GM12878 (cell line): ENCODE data around the gene TRPM5. TPM values are rescaled to one million over a fixed set of nuclear protein-coding genes. Genes with fewer than 3 reads are reported as not detected.

ENCODE experiments used
- CBFB ChIP-seq: IDR thresholded peaks from 2 replicates; pipeline ENCODE4 v1.6.1; 2016; ENCODE audit warnings: antibody characterized with exemption, low read depth
- CHD2 ChIP-seq: IDR thresholded peaks from 2 replicates; pipeline ENCODE4 v1.6.1; 2011; ENCODE audit warnings: low read depth, low read length, improper control_type of control experiment, borderline replicate concordance
- FOS ChIP-seq: IDR thresholded peaks from 3 replicates; pipeline ENCODE4 v1.6.1; 2011; ENCODE audit warnings: borderline replicate concordance; ENCODE audit not compliant: insufficient read length; ENCODE audit errors: extremely low read depth
- GATAD2B ChIP-seq: fragments of 450-650 bp; conservative IDR thresholded peaks from 2 replicates; pipeline ENCODE4 v1.6.1; 2017; ENCODE audit warnings: low read depth, mild to moderate bottlenecking, moderate library complexity
- IKZF2 ChIP-seq, 2 experiments: fragments of 450-650 bp; IDR thresholded peaks; 2 replicates each; pipeline ENCODE4 v1.6.1; 2017; ENCODE audit warnings: mild to moderate bottlenecking in 2 of 2, moderate library complexity in 2 of 2
- KLF5 ChIP-seq: fragments of 450-650 bp; IDR thresholded peaks from 2 replicates; pipeline ENCODE4 v1.6.1; 2014; ENCODE audit warnings: mild to moderate bottlenecking; ENCODE audit not compliant: partially characterized antibody
- MXI1 ChIP-seq: fragments of 150-350 bp; IDR thresholded peaks from 2 replicates; pipeline ENCODE4 v1.6.1; 2011; ENCODE audit warnings: low read depth, mild to moderate bottlenecking, inconsistent platforms, low read length, improper control_type of control experiment
- NRF1 ChIP-seq: conservative IDR thresholded peaks from 2 replicates; pipeline ENCODE4 v1.6.1; 2011; ENCODE audit warnings: mild to moderate bottlenecking, low read depth, low read length, improper control_type of control experiment
- PKNOX1 ChIP-seq: fragments of 450-650 bp; IDR thresholded peaks from 2 replicates; pipeline ENCODE4 v1.6.1; 2016; ENCODE audit warnings: mild to moderate bottlenecking
- POLR2AphosphoS5 ChIP-seq: IDR thresholded peaks from 2 replicates; pipeline ENCODE4 v1.6.1; 2011; ENCODE audit warnings: mild to moderate bottlenecking, low read length, inconsistent platforms
- POU2F2 ChIP-seq: IDR thresholded peaks from 3 replicates; pipeline ENCODE4 v1.6.1; 2011; ENCODE audit warnings: low read depth, mild to moderate bottlenecking, low read length, borderline replicate concordance
- RFX5 ChIP-seq: IDR thresholded peaks from 2 replicates; pipeline ENCODE4 v1.6.1; 2011; ENCODE audit warnings: low read depth, low read length, improper control_type of control experiment
- SKIL ChIP-seq: fragments of 450-650 bp; IDR thresholded peaks from 2 replicates; pipeline ENCODE4 v1.6.1; 2017; ENCODE audit warnings: mild to moderate bottlenecking, low read depth, inconsistent platforms; ENCODE audit not compliant: poor library complexity, severe bottlenecking
- SPI1 ChIP-seq: IDR thresholded peaks from 2 replicates; pipeline ENCODE4 v1.6.1; 2011; ENCODE audit warnings: low read depth, mild to moderate bottlenecking, low read length, moderate library complexity, borderline replicate concordance; ENCODE audit not compliant: insufficient read depth
- polyA plus RNA-seq, 11 experiments: library from polyadenylated mRNA; depleted of rRNA in 4 of 11; unstranded in 6 of 11; stranded (reverse) in 5 of 11; fragments of >200 nt; fragmentation: Nextera tagmentation in 4 of 11; fragmentation: Illumina TruSeq in 1 of 11; extraction: Ambion mirVana in 4 of 11; extraction: Trizol in 1 of 11; gene quantifications; 1 replicate in 1 of 11; 2 replicates in 10 of 11; pipeline versions ENCODE4 v1.2.1 to v1.2.3, GENCODE V29; 2011 to 2016; ENCODE audit warnings: inconsistent platforms in 2 of 11, missing spikeins in 2 of 11, low read depth in 1 of 11
- total RNA-seq, 4 experiments: library from RNA; depleted of rRNA in 3 of 4; stranded (reverse); fragments of >200 nt in 3 of 4; fragmentation: Illumina TruSeq in 1 of 4; extraction: Trizol in 1 of 4; gene quantifications; 2 replicates each; pipeline versions ENCODE4 v1.2.1 to v1.2.3, GENCODE V29; 2013 to 2021
- TF ChIP-seq, protein P1 (sequence below): IDR thresholded peaks from 2 replicates; pipeline ENCODE4 v1.6.1; 2011; ENCODE audit warnings: low read depth, low read length, improper control_type of control experiment, borderline replicate concordance

The TRPM5 gene
- total and polyA plus RNA-seq, 10 of the 15 experiments (the other 5 are each of a cell fraction or from before 2014, with no cell fraction given) = not detected

DNA sequence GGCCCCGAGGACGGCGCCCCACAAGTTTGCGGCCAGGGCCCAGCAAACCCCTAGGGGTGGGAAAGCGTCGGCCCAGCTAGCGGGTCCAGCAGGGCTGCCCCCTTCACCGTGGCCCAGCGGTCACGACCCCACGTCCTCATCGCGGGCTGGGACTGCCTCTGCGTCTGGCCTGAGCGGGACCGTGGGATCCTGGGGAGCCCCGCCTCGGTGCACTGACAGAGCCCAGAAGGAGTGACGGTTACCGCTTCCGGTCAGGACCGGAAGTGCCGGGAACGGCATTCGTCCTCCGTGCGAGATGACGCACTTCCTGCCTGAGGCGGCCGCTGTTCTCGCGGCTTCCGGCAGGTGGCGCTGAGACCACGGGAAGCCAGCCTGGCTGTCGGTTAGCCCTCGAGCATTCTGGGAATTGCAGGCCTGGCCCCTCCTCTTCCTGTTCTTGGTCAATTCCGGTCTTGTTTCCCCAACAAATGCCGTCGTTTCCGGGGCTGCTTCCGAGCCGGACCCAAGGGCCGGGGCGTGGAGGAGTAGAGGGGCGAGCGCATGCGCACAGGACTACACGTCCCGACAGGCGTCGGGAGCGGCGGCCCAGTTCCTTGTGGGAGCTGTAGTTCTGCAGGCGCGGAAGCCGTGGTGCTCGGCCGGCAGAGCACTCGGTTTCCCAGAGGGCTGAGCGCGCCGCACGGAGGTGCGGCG, 44.1 kb downstream of the TRPM5 start, which contains the start of gene TSSC4 (continued):
- TF ChIP-seq SKIL (no peak), GATAD2B (peak; percentile 76), MXI1 (peak; percentile 70; the same call in 1 of the 2 replicates), POLR2AphosphoS5 (peak; percentile 87), CBFB (peak; percentile 83), KLF5 (peak; percentile 75), FOS (no peak), POU2F2 (peak; percentile 70; the same call in 2 of the 3 replicates), CHD2 (no peak; the same call in 1 of the 2 replicates), NRF1 (peak; percentile 90), IKZF2 (IDR thresholded peaks at IDR 0.05) (peak in 1 of 2 experiments; percentile 13; a peak in 1 of 4 replicates), RFX5 (no peak), PKNOX1 (peak; percentile 93), SPI1 (peak; percentile 71)
- TF ChIP-seq, protein P1, sequence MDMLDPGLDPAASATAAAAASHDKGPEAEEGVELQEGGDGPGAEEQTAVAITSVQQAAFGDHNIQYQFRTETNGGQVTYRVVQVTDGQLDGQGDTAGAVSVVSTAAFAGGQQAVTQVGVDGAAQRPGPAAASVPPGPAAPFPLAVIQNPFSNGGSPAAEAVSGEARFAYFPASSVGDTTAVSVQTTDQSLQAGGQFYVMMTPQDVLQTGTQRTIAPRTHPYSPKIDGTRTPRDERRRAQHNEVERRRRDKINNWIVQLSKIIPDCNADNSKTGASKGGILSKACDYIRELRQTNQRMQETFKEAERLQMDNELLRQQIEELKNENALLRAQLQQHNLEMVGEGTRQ = no peak
